Progenitor cell of endocrine pancreas (in vitro differentiated cells): Measurements from ENCODE around the gene SLC20A1. TPM values are rescaled to one million over a fixed set of nuclear protein-coding genes. Genes with fewer than 3 reads are reported as not detected.
"Not testable (repeated sequence)": the region's sequence is repeated elsewhere in the genome, so short reads cannot be mapped to it uniquely, and the experiment has no call there.

Experiments
- DNase-seq: peaks from one replicate; pipeline ENCODE4 v3.0.0; 2021; ENCODE audit warnings: low spot score; ENCODE audit not compliant: unreplicated experiment
- H3K27ac Mint-ChIP-seq: 2 replicates; pipeline ENCODE4 v1.8.0; 2021; ENCODE audit warnings: mild to moderate bottlenecking, moderate library complexity, mixed read lengths
- H3K27me3 Mint-ChIP-seq: 2 replicates; pipeline ENCODE4 v1.8.0; 2021; ENCODE audit warnings: mixed read lengths
- H3K36me3 Mint-ChIP-seq: 2 replicates; pipeline ENCODE4 v1.8.0; 2022; ENCODE audit warnings: mixed read lengths; ENCODE audit not compliant: insufficient read depth
- H3K4me1 Mint-ChIP-seq: 2 replicates; pipeline ENCODE4 v1.8.0; 2021; ENCODE audit warnings: low read depth, mixed read lengths
- H3K4me3 Mint-ChIP-seq: 2 replicates; pipeline ENCODE4 v1.8.0; 2021; ENCODE audit warnings: low read depth, mild to moderate bottlenecking, moderate library complexity, mixed read lengths
- H3K9me3 Mint-ChIP-seq: 2 replicates; pipeline ENCODE4 v1.8.0; 2021; ENCODE audit warnings: low read depth, mixed read lengths
- CTCF ChIP-seq: fragments of 200-600 bp; sonication (generic); IDR thresholded peaks from one replicate; pipeline ENCODE4 v1.5.0; 2021; ENCODE audit warnings: antibody characterized with exemption, mild to moderate bottlenecking; ENCODE audit not compliant: unreplicated experiment
- total RNA-seq: library from RNA; stranded (reverse); gene quantifications from 2 replicates; pipeline ENCODE4 v1.2.1, GENCODE V29; 2021

Gene SLC20A1
- total RNA-seq, 1 donor from 2014 or later = 56.0 TPM

GRCh38 chr2:112614201-112614840 is 31.4 kb upstream of the SLC20A1 start:
- Mint-ChIP-seq H3K4me1 (peaks cover 9% of the 10 kb centered on the region), H3K27me3 (no peaks in the 10 kb centered on the region), H3K27ac (no peak overlapping the region), H3K4me3 (no peak overlapping the region), H3K9me3 (peaks cover 6% of the 10 kb centered on the region), H3K36me3 (no peaks in the 10 kb centered on the region)
- DNase-seq = peak; percentile 18
- no peak for TF ChIP-seq CTCF

- DNase-seq = no peak
- Mint-ChIP-seq H3K9me3 (peaks cover under 1% of the 10 kb centered on the region), H3K36me3 (no peaks in the 10 kb centered on the region), H3K27me3 (no peaks in the 10 kb centered on the region), H3K4me3 (no peak overlapping the region), H3K27ac (no peak overlapping the region), H3K4me1 (peaks cover 9% of the 10 kb centered on the region)
- TF ChIP-seq CTCF = no peak
Observed at GRCh38 chr2:112615051-112615450, 30.7 kb upstream of the SLC20A1 start.

GRCh38 chr2:112615798-112616197 is 29.9 kb upstream of the SLC20A1 start:
- not testable (repeated sequence) for H3K27me3 Mint-ChIP-seq, H3K9me3 Mint-ChIP-seq, H3K36me3 Mint-ChIP-seq, H3K4me1 Mint-ChIP-seq, DNase-seq, H3K27ac Mint-ChIP-seq, H3K4me3 Mint-ChIP-seq

GRCh38 chr2:112618383-112618782 is 27.4 kb upstream of the SLC20A1 start:
- no peak for TF ChIP-seq CTCF
- no peak overlapping the region for H3K4me3 Mint-ChIP-seq
- no peak overlapping the region for H3K27ac Mint-ChIP-seq
- no peaks in the 10 kb centered on the region for H3K36me3 Mint-ChIP-seq
- peaks cover 18% of the 10 kb centered on the region for H3K27me3 Mint-ChIP-seq
- no peaks in the 10 kb centered on the region for H3K9me3 Mint-ChIP-seq
- peaks cover 10% of the 10 kb centered on the region for H3K4me1 Mint-ChIP-seq
- no peak for DNase-seq

GRCh38 chr2:112621790-112622527 is 23.8 kb upstream of the SLC20A1 start:
- DNase-seq = no peak
- Mint-ChIP-seq H3K4me3 (no peak overlapping the region), H3K27me3 (peaks cover 18% of the 10 kb centered on the region)

More at GRCh38 chr2:112621790-112622527, 23.8 kb upstream of the SLC20A1 start:
- H3K36me3 Mint-ChIP-seq = no peaks in the 10 kb centered on the region
- no peak overlapping the region for H3K27ac Mint-ChIP-seq
- no peak for TF ChIP-seq CTCF
- H3K9me3 Mint-ChIP-seq = no peaks in the 10 kb centered on the region
- H3K4me1 Mint-ChIP-seq = peaks cover 2% of the 10 kb centered on the region
